ENCODE measurements around the gene TDRD5.

GRCh38 chr1:179547021-179547535 lies 44.6 kb upstream of the TDRD5 start:
- TF ChIP-seq, protein P1, sequence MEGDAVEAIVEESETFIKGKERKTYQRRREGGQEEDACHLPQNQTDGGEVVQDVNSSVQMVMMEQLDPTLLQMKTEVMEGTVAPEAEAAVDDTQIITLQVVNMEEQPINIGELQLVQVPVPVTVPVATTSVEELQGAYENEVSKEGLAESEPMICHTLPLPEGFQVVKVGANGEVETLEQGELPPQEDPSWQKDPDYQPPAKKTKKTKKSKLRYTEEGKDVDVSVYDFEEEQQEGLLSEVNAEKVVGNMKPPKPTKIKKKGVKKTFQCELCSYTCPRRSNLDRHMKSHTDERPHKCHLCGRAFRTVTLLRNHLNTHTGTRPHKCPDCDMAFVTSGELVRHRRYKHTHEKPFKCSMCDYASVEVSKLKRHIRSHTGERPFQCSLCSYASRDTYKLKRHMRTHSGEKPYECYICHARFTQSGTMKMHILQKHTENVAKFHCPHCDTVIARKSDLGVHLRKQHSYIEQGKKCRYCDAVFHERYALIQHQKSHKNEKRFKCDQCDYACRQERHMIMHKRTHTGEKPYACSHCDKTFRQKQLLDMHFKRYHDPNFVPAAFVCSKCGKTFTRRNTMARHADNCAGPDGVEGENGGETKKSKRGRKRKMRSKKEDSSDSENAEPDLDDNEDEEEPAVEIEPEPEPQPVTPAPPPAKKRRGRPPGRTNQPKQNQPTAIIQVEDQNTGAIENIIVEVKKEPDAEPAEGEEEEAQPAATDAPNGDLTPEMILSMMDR (IDR thresholded peaks at IDR 0.05 in 8 of 11, conservative IDR thresholded peaks at IDR 0.05 in 3 of 11): no peak
- TF ChIP-seq POLR2AphosphoS5 (IDR thresholded peaks at IDR 0.05): no peak
